NCI-H2029 (cell line): ENCODE results near the gene CFAP65.

ENCODE experiments used
- DNase-seq: peaks from one replicate; lab custom pipeline; 2025; lab: John Stamatoyannopoulos, UW

The CFAP65 gene

GRCh38 chr2:219009294-219009693 lies 32.0 kb downstream of the CFAP65 start:
- DNase-seq = no peak

GRCh38 chr2:219003979-219004378 lies 37.3 kb downstream of the CFAP65 start:
- DNase-seq = no peak

- DNase-seq = no peak
These were observed 38.1 kb downstream of the CFAP65 start for GRCh38 chr2:219003267-219003634.

- DNase-seq = peak; percentile 76
These were observed 38.7 kb downstream of the CFAP65 start for GRCh38 chr2:219002395-219003266.

- peak; percentile 97 for DNase-seq
These were observed 39.5 kb downstream of the CFAP65 start for GRCh38 chr2:219001577-219002394.

GRCh38 chr2:219001100-219001576 lies 40.2 kb downstream of the CFAP65 start:
- DNase-seq = peak; percentile 40

GRCh38 chr2:219000569-219000960 lies 40.8 kb downstream of the CFAP65 start:
- peak; percentile 63 for DNase-seq

GRCh38 chr2:218999881-219000568 lies 41.3 kb downstream of the CFAP65 start:
- DNase-seq = peak; percentile 96

- DNase-seq = no peak
These were observed 42.1 kb downstream of the CFAP65 start for GRCh38 chr2:218999021-218999880.

- peak; percentile 42 for DNase-seq
These were observed 42.8 kb downstream of the CFAP65 start for GRCh38 chr2:218998414-218999002.

GRCh38 chr2:218997731-218998130 lies 43.6 kb downstream of the CFAP65 start:
- DNase-seq = no peak

GRCh38 chr2:218996937-218997336 lies 44.4 kb downstream of the CFAP65 start:
- DNase-seq = peak; percentile 78

GRCh38 chr2:218995972-218996711 lies 45.2 kb downstream of the CFAP65 start:
- DNase-seq = peak; percentile 87

- no peak for DNase-seq
These were observed 45.8 kb downstream of the CFAP65 start for GRCh38 chr2:218995561-218995960.

- no peak for DNase-seq
These were observed 47.7 kb downstream of the CFAP65 start, which contains the start of gene CRYBA2 for GRCh38 chr2:218993345-218994315. Gene CRYBA2 (minus strand): TSS chr2:218993422. CDS start chr2:218993176, 246 bp downstream.

- no peak for DNase-seq
These were observed 48.5 kb downstream of the CFAP65 start for GRCh38 chr2:218992703-218993344.

GRCh38 chr2:218992196-218992595 lies 49.1 kb downstream of the CFAP65 start:
- DNase-seq = no peak

- DNase-seq = no peak
These were observed 49.6 kb downstream of the CFAP65 start for GRCh38 chr2:218991674-218992168.
